Spleen (tissue), 11 donors: Measurements from ENCODE around the gene ARPC4. TPM values are rescaled to one million over a fixed set of nuclear protein-coding genes. Genes with fewer than 3 reads are reported as not detected.
A peak's percentile ranks its signal among the peaks of the same experiment; 100 is the strongest.
"Not testable (repeated sequence)": the region's sequence is repeated elsewhere in the genome, so short reads cannot be mapped to it uniquely, and the experiment has no call there.

Experiments
- DNase-seq: peaks from one replicate; pipeline ENCODE4 v3.0.0-alpha.2; 2020
- H3K27ac ChIP-seq, 8 donors: fragments of 200-600 bp; sonication (generic) in 7 of 8; 1 replicate in 4 of 8; 2 replicates in 4 of 8; pipeline versions ENCODE4 v1.5.0 to v1.8.0; 2016 to 2021; ENCODE audit warnings: inconsistent platforms in 4 of 8, mild to moderate bottlenecking in 4 of 8, moderate library complexity in 1 of 8
- H3K27me3 ChIP-seq, 7 donors: fragments of 200-600 bp; sonication (generic) in 6 of 7; replicated peaks in 1 of 7; 1 replicate in 4 of 7; 2 replicates in 3 of 7; pipeline versions ENCODE4 v1.5.0 to v1.8.0; 2016 to 2021; ENCODE audit warnings: inconsistent platforms in 3 of 7, mild to moderate bottlenecking in 1 of 7
- H3K36me3 ChIP-seq, 6 donors: fragments of 200-600 bp; sonication (generic) in 5 of 6; 1 replicate in 4 of 6; 2 replicates in 2 of 6; pipeline versions ENCODE4 v1.5.0 to v1.8.0; 2016 to 2021; ENCODE audit warnings: inconsistent platforms in 2 of 6
- H3K4me1 ChIP-seq, 6 donors: fragments of 200-600 bp; sonication (generic) in 5 of 6; 1 replicate in 3 of 6; 2 replicates in 3 of 6; pipeline versions ENCODE4 v1.5.0 to v1.8.0; 2016 to 2021; ENCODE audit warnings: inconsistent platforms in 3 of 6
- H3K4me3 ChIP-seq, 8 donors: fragments of 200-600 bp; sonication (generic) in 7 of 8; 1 replicate in 4 of 8; 2 replicates in 4 of 8; pipeline versions ENCODE4 v1.5.0 to v1.8.0; 2016 to 2021; ENCODE audit warnings: inconsistent platforms in 4 of 8, mild to moderate bottlenecking in 4 of 8, moderate library complexity in 2 of 8
- H3K9me3 ChIP-seq, 8 donors: fragments of 200-600 bp; sonication (generic) in 7 of 8; 1 replicate in 4 of 8; 2 replicates in 4 of 8; pipeline versions ENCODE4 v1.5.0 to v1.8.0; 2016 to 2021; ENCODE audit warnings: inconsistent platforms in 4 of 8
- CTCF ChIP-seq, 11 experiments: fragments of 200-600 bp in 7 of 11; fragments of 450-650 bp in 4 of 11; sonication (generic) in 4 of 11; IDR thresholded peaks in 8 of 11; conservative IDR thresholded peaks in 3 of 11; 1 replicate in 7 of 11; 2 replicates in 4 of 11; pipeline versions ENCODE4 v1.4.0 to v1.8.0; 2016 to 2021; ENCODE audit warnings: antibody characterized with exemption in 11 of 11, inconsistent platforms in 4 of 11, mild to moderate bottlenecking in 1 of 11
- POLR2A ChIP-seq, 3 donors: fragments of 450-650 bp; IDR thresholded peaks; one replicate each; pipeline ENCODE4 v1.5.1; 2017; ENCODE audit warnings: antibody characterized with exemption in 3 of 3, mild to moderate bottlenecking in 1 of 3
- POLR2AphosphoS5 ChIP-seq, 3 donors: sonication (generic); formaldehyde crosslinking; IDR thresholded peaks; one replicate each; pipeline ENCODE4 v1.5.1; 2017; ENCODE audit warnings: antibody characterized with exemption in 3 of 3
- WGBS, 5 donors: extraction: QIAGEN DNeasy Blood & Tissue Kit in 3 of 5; methylation state at CpG; one replicate each; pipeline versions ENCODE4 v1.1.5 to v1.1.7; 2013 to 2018; 5-methylcytosine and 5-hydroxymethylcytosine counted together
- intact Hi-C: fragments of 100-400 bp; cut with DNase I; formaldehyde crosslinking; loops from one replicate; pipeline ENCODE4 v1.15.0; 2023; ENCODE audit warnings: low total_unique reads
- polyA plus RNA-seq, 3 donors: library from polyadenylated mRNA; stranded (reverse); fragments of 200-250 nt; gene quantifications; one replicate each; pipeline ENCODE4 v1.2.1, GENCODE V29; 2013
- total RNA-seq, 7 donors: library from RNA; depleted of rRNA in 3 of 7; stranded (reverse); fragments of >200 nt in 3 of 7; fragmentation: NEBNext Ultra II Directional in 4 of 7; extraction: Animal tissue kit (Norgen Biotek cat#: 25700) in 4 of 7; gene quantifications; one replicate each; pipeline versions ENCODE4 v1.1.0 to v1.2.1, GENCODE V29; 2016 to 2021
- donor health status: healthy with polysubstance abuse.
- donor health status: DM: no; HTN: no; CAD: no; lungs with moderate emphysema.
- donor health status: DM: no; HTN: no; CAD: no.
- donor health status: Bipolar disorder and iron deficiency.
- donor health status: healthy.
- donor health status: DM: no; HTN: no; CAD: no.
- donor health status: DM: yes; HTN: yes; CAD: no.

Gene ARPC4
- total and polyA plus RNA-seq, 10 donors = 98.9 to 238 (median 185) TPM

GRCh38 chr3:9846231-9846630 is 53.3 kb downstream of the ARPC4 start:
- peaks cover 11 to 38% (median 20%) of the 10 kb centered on the region in 6 donors for H3K4me1 ChIP-seq
- intact Hi-C loops = no loop called here
- H3K27ac ChIP-seq = no peak overlapping the region
- TF ChIP-seq CTCF (IDR thresholded peaks at IDR 0.05 in 8 of 11, conservative IDR thresholded peaks at IDR 0.05 in 3 of 11) (no peak), POLR2AphosphoS5 (IDR thresholded peaks at IDR 0.05) (no peak), POLR2A (IDR thresholded peaks at IDR 0.05) (no peak)
- no peak for DNase-seq
- H3K4me3 ChIP-seq = no peak overlapping the region
- H3K27me3 ChIP-seq = no peaks in the 10 kb centered on the region
- H3K36me3 ChIP-seq = peaks cover under 1 to 8% (median 7%) of the 10 kb centered on the region in 6 donors
- H3K9me3 ChIP-seq = no peaks in the 10 kb centered on the region
- WGBS, 5 donors = 56 to 67% (median 66%) methylated on average over 4 to 6 of the region's 6 CpGs

GRCh38 chr3:9846931-9847488 is 54.1 kb downstream of the ARPC4 start:
- Histone ChIP-seq H3K9me3 (no peaks in the 10 kb centered on the region), H3K27ac (no peak overlapping the region), H3K27me3 (no peaks in the 10 kb centered on the region), H3K36me3 (peaks cover 0 to under 1% (median under 1%) of the 10 kb centered on the region in 6 donors), H3K4me1 (peaks cover 11 to 31% (median 20%) of the 10 kb centered on the region in 6 donors), H3K4me3 (no peak overlapping the region)
- intact Hi-C loops = no loop called here
- no peak for DNase-seq
- WGBS, 5 donors = 84 to 93% (median 91%) methylated on average over 3 to 6 of the region's 6 CpGs
- TF ChIP-seq POLR2A (IDR thresholded peaks at IDR 0.05) = no peak
- TF ChIP-seq POLR2AphosphoS5 (IDR thresholded peaks at IDR 0.05) = no peak
- no peak for TF ChIP-seq CTCF (IDR thresholded peaks at IDR 0.05 in 8 of 11, conservative IDR thresholded peaks at IDR 0.05 in 3 of 11)

DNA sequence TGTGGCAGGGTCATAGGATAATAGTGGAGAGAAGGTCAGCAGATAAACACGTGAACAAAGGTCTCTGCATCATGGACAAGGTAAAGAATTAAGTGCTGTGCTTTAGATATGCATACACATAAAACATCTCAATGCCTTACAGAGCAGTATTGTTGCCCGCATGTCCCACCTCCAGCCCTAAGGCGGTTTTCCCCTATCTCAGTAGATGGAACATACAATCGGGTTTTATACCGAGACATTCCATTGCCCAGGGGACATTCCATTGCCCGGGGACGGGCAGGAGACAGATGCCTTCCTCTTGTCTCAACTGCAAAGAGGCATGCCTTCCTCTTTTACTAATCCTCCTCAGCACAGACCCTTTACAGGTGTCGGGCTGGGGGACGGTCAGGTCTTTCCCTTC is 55.0 kb downstream of the ARPC4 start:
- H3K36me3 ChIP-seq, H3K27me3 ChIP-seq, H3K4me3 ChIP-seq, H3K9me3 ChIP-seq, intact Hi-C loops, H3K27ac ChIP-seq, DNase-seq: not testable (repeated sequence)
- H3K4me1 ChIP-seq = peaks cover 4 to 22% (median 15%) of the 10 kb centered on the region in 6 donors
- WGBS, 5 donors = 59 to 69% (median 63%) methylated on average over 7 to 9 of the region's 9 CpGs

DNA sequence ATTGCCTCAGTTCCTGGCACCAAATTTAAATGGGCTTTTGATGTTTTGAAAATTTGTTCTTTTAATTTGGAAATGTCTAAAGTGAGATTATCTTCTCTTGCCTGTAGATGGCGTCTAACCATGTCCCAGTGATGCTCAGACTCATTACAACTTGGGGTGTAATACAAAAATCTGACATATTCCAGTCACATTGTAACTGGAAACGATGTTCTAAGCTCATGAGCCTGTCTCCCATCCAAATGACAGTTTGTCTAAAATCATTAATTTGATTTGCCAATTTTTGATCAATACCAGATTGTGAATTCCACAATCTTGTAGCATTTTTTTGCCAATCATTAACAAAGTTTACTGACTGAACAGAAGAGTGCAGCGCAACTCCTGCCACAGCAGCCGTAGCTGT is 56.0 kb downstream of the ARPC4 start:
- intact Hi-C loops, H3K36me3 ChIP-seq, H3K27me3 ChIP-seq, H3K9me3 ChIP-seq, H3K27ac ChIP-seq, H3K4me3 ChIP-seq, DNase-seq: not testable (repeated sequence)
- peaks cover 0 to 16% (median 9%) of the 10 kb centered on the region in 6 donors for H3K4me1 ChIP-seq
- 39 to 49% (median 42%) methylated on average over 4 of the region's 4 CpGs for WGBS, 5 donors
- peak in 9 of 11 experiments; percentile 22 to 64 (median 50) for TF ChIP-seq CTCF (IDR thresholded peaks at IDR 0.05 in 8 of 11, conservative IDR thresholded peaks at IDR 0.05 in 3 of 11)

GRCh38 chr3:9851383-9851782 is 58.5 kb downstream of the ARPC4 start:
- H3K9me3 ChIP-seq, H3K27me3 ChIP-seq, H3K27ac ChIP-seq, intact Hi-C loops, H3K4me3 ChIP-seq, H3K36me3 ChIP-seq, DNase-seq, H3K4me1 ChIP-seq: not testable (repeated sequence)
- 86 to 91% (median 89%) methylated on average over 6 of the region's 6 CpGs for WGBS, 5 donors

GRCh38 chr3:9851926-9852325 is 59.0 kb downstream of the ARPC4 start:
- intact Hi-C loops, H3K4me3 ChIP-seq, H3K27me3 ChIP-seq, DNase-seq, H3K4me1 ChIP-seq, H3K27ac ChIP-seq, H3K36me3 ChIP-seq, H3K9me3 ChIP-seq: not testable (repeated sequence)
- 65 to 84% (median 79%) methylated on average over 6 of the region's 6 CpGs for WGBS, 5 donors
